GM12865 (cell line): Measurements from ENCODE around the gene IL10RB.

ENCODE experiments used
- DNase-seq: peaks from one replicate; pipeline ENCODE4 v3.0.0; 2010; ENCODE audit warnings: low read depth
- H3K4me3 ChIP-seq: 2 replicates; pipeline ENCODE4 v1.5.1; 2011; ENCODE audit warnings: mild to moderate bottlenecking, low read depth, low read length, control low read depth
- CTCF ChIP-seq: IDR thresholded peaks from 2 replicates; pipeline ENCODE4 v1.5.1; 2011; ENCODE audit warnings: low read length, control low read depth, low read depth, inconsistent platforms; ENCODE audit not compliant: insufficient read depth; ENCODE audit errors: missing control alignments

Gene IL10RB

GRCh38 chr21:33265664-33266049 is 510 bp upstream of the IL10RB start:
- TF ChIP-seq CTCF = peak; percentile 14
- DNase-seq = peak; percentile 85
- H3K4me3 ChIP-seq = peak overlapping the region; percentile 86

GRCh38 chr21:33266789-33267135 is 595 bp downstream of the IL10RB start:
- DNase-seq = peak; percentile 77
- TF ChIP-seq CTCF = no peak

GRCh38 chr21:33267250-33267649 is 1.1 kb downstream of the IL10RB start:
- no peak for DNase-seq

More at GRCh38 chr21:33266789-33267135, 595 bp downstream of the IL10RB start:
- peak overlapping the region; percentile 86 for H3K4me3 ChIP-seq

GRCh38 chr21:33268393-33268736 is 2.2 kb downstream of the IL10RB start:
- TF ChIP-seq CTCF = no peak
- peak overlapping the region; percentile 86 for H3K4me3 ChIP-seq
- no peak for DNase-seq

More at GRCh38 chr21:33267250-33267649, 1.1 kb downstream of the IL10RB start:
- TF ChIP-seq CTCF = no peak
- peak overlapping the region; percentile 86 for H3K4me3 ChIP-seq

GRCh38 chr21:33268737-33269441 is 2.7 kb downstream of the IL10RB start:
- TF ChIP-seq CTCF = no peak
- peak overlapping the region; percentile 86 for H3K4me3 ChIP-seq
- DNase-seq = peak; percentile 95

GRCh38 chr21:33270986-33271385 is 4.8 kb downstream of the IL10RB start:
- DNase-seq = no peak
- no peak overlapping the region for H3K4me3 ChIP-seq
- no peak for TF ChIP-seq CTCF

GRCh38 chr21:33273044-33273443 is 6.9 kb downstream of the IL10RB start:
- no peak overlapping the region for H3K4me3 ChIP-seq
- TF ChIP-seq CTCF = no peak
- DNase-seq = no peak
